Epithelial cell of proximal tubule (primary cell): Measurements from ENCODE around the gene CCDC159. TPM values are rescaled to one million over a fixed set of nuclear protein-coding genes. Genes with fewer than 3 reads are reported as not detected.

ENCODE experiments used
- DNase-seq: peaks from one replicate; pipeline ENCODE4 v3.0.0-alpha.2; 2011; ENCODE audit warnings: low read depth
- H3K4me3 ChIP-seq: 2 replicates; pipeline ENCODE4 v1.5.1; 2011; ENCODE audit warnings: low read depth, mild to moderate bottlenecking, low read length
- CTCF ChIP-seq: conservative IDR thresholded peaks from 2 replicates; pipeline ENCODE4 v1.5.1; 2012; ENCODE audit warnings: low read depth, mild to moderate bottlenecking, low read length
- total RNA-seq: library from RNA; depleted of rRNA; stranded (reverse); fragments of >200 nt; gene quantifications from 2 replicates; pipeline ENCODE4 v1.2.3, GENCODE V29; 2015

Gene CCDC159
- total RNA-seq, 1 donor from 2014 or later, result 7.8 TPM

- no peak overlapping the region for H3K4me3 ChIP-seq
- TF ChIP-seq CTCF, result no peak
- DNase-seq, result no peak
These were observed 15.7 kb downstream of the CCDC159 start for GRCh38 chr19:11361771-11362731.

DNA sequence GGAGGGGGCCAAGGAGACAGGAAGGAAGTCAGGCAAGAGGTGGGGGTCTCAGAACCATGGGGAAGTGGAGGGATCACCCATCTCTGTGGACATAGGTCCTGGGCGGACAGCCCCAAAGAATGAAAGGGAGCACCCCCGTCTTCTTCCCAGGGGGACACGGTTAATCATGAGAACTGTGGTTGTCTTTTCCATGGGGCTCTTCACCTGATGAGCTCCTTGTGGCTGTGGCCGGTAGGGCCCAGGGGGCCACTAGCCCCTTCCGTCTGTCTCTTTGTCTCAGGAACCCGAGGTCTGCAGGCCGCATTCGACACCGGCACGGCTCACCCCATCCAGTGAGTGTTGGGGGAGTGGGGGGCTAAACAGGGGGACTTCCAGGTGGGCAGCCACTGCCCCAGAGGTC lies 17.6 kb downstream of the CCDC159 start:
- no peak for TF ChIP-seq CTCF
- no peak for DNase-seq
- no peak overlapping the region for H3K4me3 ChIP-seq

DNA sequence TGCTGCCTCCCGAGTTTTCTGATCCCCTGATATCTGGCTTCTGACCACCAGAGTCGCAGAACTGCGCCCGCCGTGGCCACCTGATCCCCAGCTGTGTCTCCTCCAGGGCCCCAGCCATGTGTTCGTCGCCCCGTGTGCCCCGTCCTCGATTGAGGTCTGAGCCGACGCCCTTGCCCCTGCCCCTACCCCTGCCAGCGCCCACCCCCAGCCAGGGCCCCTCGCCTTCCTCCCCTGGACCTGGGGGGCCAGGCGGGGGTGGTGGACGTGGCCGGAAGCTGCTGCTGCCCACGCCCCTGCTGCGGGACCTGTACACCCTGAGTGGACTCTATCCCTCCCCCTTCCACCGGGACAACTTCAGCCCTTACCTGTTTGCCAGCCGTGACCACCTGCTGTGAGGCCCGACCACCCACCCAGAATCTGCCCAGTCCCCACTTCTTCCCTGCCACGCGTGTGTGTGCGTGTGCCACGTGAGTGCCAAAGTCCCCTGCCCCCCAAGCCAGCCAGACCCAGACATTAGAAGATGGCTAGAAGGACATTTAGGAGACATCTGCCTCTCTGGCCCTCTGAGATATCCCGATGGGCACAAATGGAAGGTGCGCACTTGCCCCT lies 18.1 kb downstream of the CCDC159 start:
- TF ChIP-seq CTCF, result no peak
- no peak overlapping the region for H3K4me3 ChIP-seq
- no peak for DNase-seq

DNA sequence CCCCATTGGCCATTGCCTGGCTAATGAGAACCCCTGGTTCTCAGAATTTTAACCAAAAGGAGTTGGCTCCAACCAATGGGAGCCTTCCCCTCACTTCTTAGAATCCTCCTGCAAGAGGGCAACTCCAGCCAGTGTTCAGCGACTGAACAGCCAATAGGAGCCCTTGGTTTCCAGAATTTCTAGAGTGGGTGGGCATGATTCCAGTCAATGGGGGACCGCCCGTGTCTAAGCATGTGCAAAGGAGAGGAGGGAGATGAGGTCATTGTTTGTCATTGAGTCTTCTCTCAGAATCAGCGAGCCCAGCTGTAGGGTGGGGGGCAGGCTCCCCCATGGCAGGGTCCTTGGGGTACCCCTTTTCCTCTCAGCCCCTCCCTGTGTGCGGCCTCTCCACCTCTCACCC lies 18.6 kb downstream of the CCDC159 start:
- H3K4me3 ChIP-seq, result no peak overlapping the region
- no peak for TF ChIP-seq CTCF
- DNase-seq, result no peak

- no peak overlapping the region for H3K4me3 ChIP-seq
- no peak for TF ChIP-seq CTCF
These were observed 19.3 kb downstream of the CCDC159 start for GRCh38 chr19:11365557-11366117.

DNA sequence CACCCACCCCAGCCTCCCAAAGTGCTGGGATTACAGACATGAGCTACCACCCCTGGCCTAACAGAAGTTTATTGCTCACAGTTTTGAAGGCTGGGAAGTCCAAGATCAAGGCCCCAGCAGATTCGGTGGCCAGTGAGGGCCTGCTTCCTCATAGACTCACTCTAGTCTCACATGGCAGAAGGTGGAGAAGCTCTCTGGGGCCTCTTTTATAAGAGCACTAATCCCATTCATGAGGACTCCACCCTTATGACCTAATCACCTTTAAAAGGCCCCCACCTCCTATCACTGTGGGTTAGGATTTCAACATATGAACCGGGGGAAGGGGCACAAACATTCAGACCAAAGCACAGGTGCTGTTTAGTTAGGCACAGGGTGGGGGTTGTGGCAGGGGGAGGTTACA lies 21.2 kb downstream of the CCDC159 start:
- H3K4me3 ChIP-seq, result no peak overlapping the region
- TF ChIP-seq CTCF, result no peak
- DNase-seq, result no peak

More at GRCh38 chr19:11365557-11366117, 19.3 kb downstream of the CCDC159 start:
- no peak for DNase-seq
